Fibroblast of upper back skin (primary cell): ENCODE measurements around the gene ANKRD37.
A peak's percentile ranks its signal among the peaks of the same experiment; 100 is the strongest.
"Not testable (repeated sequence)": the region's sequence is repeated elsewhere in the genome, so short reads cannot be mapped to it uniquely, and the experiment has no call there.

Experiments
- DNase-seq: peaks from one replicate; pipeline ENCODE4 v3.0.0-alpha.2; 2013

The ANKRD37 gene

GRCh38 chr4:185396724-185397385, at the start of gene ANKRD37:
Gene ANKRD37, plus strand, starts transcription at chr4:185396841. Its CDS starts 83 bp downstream, at chr4:185396924.
- peak; percentile 12 for DNase-seq

GRCh38 chr4:185346975-185347601, 49.6 kb upstream of the ANKRD37 start:
- DNase-seq, result peak; percentile 64

GRCh38 chr4:185351691-185352090, 45.0 kb upstream of the ANKRD37 start:
- no peak for DNase-seq

GRCh38 chr4:185352202-185352601, 44.4 kb upstream of the ANKRD37 start:
- no peak for DNase-seq

GRCh38 chr4:185352741-185353140, 43.9 kb upstream of the ANKRD37 start:
- DNase-seq, result no peak

- peak; percentile 44 for DNase-seq
These were observed 39.4 kb upstream of the ANKRD37 start for GRCh38 chr4:185357211-185357610.

GRCh38 chr4:185357733-185358440, 38.8 kb upstream of the ANKRD37 start:
- no peak for DNase-seq

GRCh38 chr4:185358514-185358913, 38.1 kb upstream of the ANKRD37 start:
- peak; percentile 68 for DNase-seq

- DNase-seq, result peak; percentile 64
These were observed 37.7 kb upstream of the ANKRD37 start for GRCh38 chr4:185358959-185359358.

GRCh38 chr4:185359767-185360446, 36.7 kb upstream of the ANKRD37 start:
- peak; percentile 58 for DNase-seq

GRCh38 chr4:185361872-185362271, 34.8 kb upstream of the ANKRD37 start:
- no peak for DNase-seq

- not testable (repeated sequence) for DNase-seq
These were observed 34.1 kb upstream of the ANKRD37 start for GRCh38 chr4:185362570-185362969.

GRCh38 chr4:185363251-185363650, 33.4 kb upstream of the ANKRD37 start:
- no peak for DNase-seq

- no peak for DNase-seq
These were observed 31.8 kb upstream of the ANKRD37 start for GRCh38 chr4:185364886-185365285.

GRCh38 chr4:185369731-185370130, 26.9 kb upstream of the ANKRD37 start:
- peak; percentile 33 for DNase-seq

GRCh38 chr4:185370268-185370949, 26.2 kb upstream of the ANKRD37 start:
- no peak for DNase-seq

- DNase-seq, result no peak
These were observed 24.9 kb upstream of the ANKRD37 start for GRCh38 chr4:185371702-185372101.

GRCh38 chr4:185374027-185374426, 22.6 kb upstream of the ANKRD37 start:
- no peak for DNase-seq

- DNase-seq, result no peak
These were observed 22.1 kb upstream of the ANKRD37 start for GRCh38 chr4:185374573-185374972.

GRCh38 chr4:185378264-185378663, 18.4 kb upstream of the ANKRD37 start:
- DNase-seq, result no peak

- DNase-seq, result no peak
These were observed 17.0 kb upstream of the ANKRD37 start for GRCh38 chr4:185379326-185380295.

- DNase-seq, result no peak
These were observed 16.3 kb upstream of the ANKRD37 start for GRCh38 chr4:185380320-185380719.
